ENCODE results near the gene TSR2.
"Not testable (repeated sequence)": the region's sequence is repeated elsewhere in the genome, so short reads cannot be mapped to it uniquely, and the experiment has no call there.

DNA sequence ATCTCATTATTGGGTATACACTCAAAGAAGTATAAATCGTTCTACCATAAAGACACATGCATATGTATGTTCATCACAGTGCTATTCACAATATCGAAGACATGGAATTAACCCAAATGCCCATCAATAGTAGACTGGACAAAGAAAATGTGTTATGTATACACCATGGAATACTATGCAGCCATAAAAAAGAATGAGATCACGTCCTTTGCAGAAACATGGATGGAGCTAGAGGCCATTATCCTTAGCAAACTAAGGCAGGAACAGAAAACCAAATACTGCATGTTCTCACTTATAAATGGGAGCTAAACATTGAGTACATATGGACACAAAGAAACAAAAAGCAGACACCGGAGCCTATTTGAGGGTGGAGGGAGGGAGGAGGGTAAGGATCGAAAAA, 49.6 kb downstream of the TSR2 start:
- TF ChIP-seq SALL2 (CRISPR knock-in tag; IDR thresholded peaks at IDR 0.05); NR1H2 (CRISPR knock-in tag; IDR thresholded peaks at IDR 0.05; ENCODE audit: borderline replicate concordance, low read depth); CREM (IDR thresholded peaks at IDR 0.05); CREM (CRISPR knock-in tag; IDR thresholded peaks at IDR 0.05); YEATS2 (CRISPR knock-in tag; IDR thresholded peaks at IDR 0.05; ENCODE audit: borderline replicate concordance); PTBP1 (IDR thresholded peaks at IDR 0.05; ENCODE audit: low read depth, low read length, poor library complexity, severe bottlenecking); CAMTA2 (CRISPR knock-in tag; IDR thresholded peaks at IDR 0.05; ENCODE audit: borderline replicate concordance); DNMT1 (CRISPR knock-in tag; IDR thresholded peaks at IDR 0.05); ZNF766 (CRISPR knock-in tag; IDR thresholded peaks at IDR 0.05; ENCODE audit: borderline replicate concordance); NFIB (CRISPR knock-in tag; IDR thresholded peaks at IDR 0.05; ENCODE audit: borderline replicate concordance); RBFOX2 (IDR thresholded peaks at IDR 0.05; ENCODE audit: low read depth, low read length); ZSCAN21 (CRISPR knock-in tag; IDR thresholded peaks at IDR 0.05; ENCODE audit: borderline replicate concordance): not testable (repeated sequence)
- TF ChIP-seq, protein P1, sequence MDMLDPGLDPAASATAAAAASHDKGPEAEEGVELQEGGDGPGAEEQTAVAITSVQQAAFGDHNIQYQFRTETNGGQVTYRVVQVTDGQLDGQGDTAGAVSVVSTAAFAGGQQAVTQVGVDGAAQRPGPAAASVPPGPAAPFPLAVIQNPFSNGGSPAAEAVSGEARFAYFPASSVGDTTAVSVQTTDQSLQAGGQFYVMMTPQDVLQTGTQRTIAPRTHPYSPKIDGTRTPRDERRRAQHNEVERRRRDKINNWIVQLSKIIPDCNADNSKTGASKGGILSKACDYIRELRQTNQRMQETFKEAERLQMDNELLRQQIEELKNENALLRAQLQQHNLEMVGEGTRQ (IDR thresholded peaks at IDR 0.05; ENCODE audit: low read depth, low read length): not testable (repeated sequence)
- TF ChIP-seq, protein P1 (CRISPR knock-in tag; IDR thresholded peaks at IDR 0.05; ENCODE audit: borderline replicate concordance): not testable (repeated sequence)
- TF ChIP-seq, protein P2, sequence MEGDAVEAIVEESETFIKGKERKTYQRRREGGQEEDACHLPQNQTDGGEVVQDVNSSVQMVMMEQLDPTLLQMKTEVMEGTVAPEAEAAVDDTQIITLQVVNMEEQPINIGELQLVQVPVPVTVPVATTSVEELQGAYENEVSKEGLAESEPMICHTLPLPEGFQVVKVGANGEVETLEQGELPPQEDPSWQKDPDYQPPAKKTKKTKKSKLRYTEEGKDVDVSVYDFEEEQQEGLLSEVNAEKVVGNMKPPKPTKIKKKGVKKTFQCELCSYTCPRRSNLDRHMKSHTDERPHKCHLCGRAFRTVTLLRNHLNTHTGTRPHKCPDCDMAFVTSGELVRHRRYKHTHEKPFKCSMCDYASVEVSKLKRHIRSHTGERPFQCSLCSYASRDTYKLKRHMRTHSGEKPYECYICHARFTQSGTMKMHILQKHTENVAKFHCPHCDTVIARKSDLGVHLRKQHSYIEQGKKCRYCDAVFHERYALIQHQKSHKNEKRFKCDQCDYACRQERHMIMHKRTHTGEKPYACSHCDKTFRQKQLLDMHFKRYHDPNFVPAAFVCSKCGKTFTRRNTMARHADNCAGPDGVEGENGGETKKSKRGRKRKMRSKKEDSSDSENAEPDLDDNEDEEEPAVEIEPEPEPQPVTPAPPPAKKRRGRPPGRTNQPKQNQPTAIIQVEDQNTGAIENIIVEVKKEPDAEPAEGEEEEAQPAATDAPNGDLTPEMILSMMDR (CRISPR knock-in tag; IDR thresholded peaks at IDR 0.05): not testable (repeated sequence)
- TF ChIP-seq, protein P3, sequence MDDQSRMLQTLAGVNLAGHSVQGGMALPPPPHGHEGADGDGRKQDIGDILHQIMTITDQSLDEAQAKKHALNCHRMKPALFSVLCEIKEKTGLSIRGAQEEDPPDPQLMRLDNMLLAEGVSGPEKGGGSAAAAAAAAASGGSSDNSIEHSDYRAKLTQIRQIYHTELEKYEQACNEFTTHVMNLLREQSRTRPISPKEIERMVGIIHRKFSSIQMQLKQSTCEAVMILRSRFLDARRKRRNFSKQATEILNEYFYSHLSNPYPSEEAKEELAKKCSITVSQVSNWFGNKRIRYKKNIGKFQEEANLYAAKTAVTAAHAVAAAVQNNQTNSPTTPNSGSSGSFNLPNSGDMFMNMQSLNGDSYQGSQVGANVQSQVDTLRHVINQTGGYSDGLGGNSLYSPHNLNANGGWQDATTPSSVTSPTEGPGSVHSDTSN (CRISPR knock-in tag; IDR thresholded peaks at IDR 0.05; ENCODE audit: borderline replicate concordance): not testable (repeated sequence)
